T-helper 9 cell (primary cell): ENCODE results near the gene LRRC39.
A peak's percentile ranks its signal among the peaks of the same experiment; 100 is the strongest.

Experiments
- DNase-seq: peaks from one replicate; pipeline ENCODE4 v3.0.0-alpha.2; 2020

Gene LRRC39

DNA sequence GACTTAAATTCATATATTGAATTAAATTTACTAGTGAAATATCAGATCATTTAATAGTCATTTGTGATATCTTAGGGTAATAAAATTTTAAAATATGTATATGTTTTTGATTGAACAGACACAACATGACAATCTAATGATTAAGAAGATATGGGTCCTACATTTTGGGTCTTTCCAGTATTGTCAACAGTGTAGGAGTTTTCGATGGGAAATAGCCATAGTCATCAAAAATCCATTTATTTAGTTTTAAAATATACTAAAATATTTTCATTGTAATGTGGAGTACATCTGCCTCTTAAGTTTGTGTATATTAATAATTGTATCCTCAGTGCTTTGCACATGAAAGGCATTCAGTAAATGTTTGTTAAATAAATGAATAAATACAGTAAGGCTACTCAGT, 31.1 kb downstream of the LRRC39 start:
- DNase-seq, result no peak

DNA sequence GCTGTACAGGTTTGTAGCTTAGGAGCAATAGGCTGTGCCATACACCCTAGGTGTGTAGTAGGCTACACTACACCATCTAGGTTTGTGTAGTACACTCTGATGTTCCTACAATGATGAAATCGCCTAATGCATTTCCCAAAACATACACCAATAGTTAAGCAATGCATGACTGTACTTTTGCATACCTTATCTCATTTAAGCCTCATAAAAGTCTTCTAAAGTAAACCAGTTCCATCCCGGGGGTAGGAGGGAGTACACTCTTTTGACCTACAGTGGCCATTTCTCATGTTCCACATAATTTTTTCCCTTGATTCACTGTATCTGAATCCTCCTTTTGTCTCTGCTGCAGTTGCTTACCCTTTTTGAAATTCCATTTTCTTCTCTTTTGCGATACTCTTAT, 32.9 kb downstream of the LRRC39 start:
- DNase-seq, result no peak

DNA sequence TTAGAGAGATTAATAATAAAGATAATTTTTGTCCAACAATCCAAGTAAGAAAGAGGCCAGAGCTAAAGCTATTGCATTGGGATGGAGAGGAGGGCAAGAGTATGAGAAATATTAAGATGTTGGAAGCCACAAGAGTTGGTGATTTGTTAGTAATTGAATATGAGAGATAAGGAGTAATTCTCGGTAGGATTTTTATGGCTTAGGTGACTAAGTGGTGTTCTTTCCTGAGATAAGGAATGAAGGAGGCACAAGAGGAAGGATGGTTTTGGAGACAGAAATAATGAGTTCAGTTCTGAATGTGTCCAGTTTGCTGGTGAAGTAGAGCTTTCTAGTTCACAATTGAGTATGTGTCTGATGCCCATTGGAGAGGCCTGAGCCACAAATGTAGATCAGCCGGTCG, 35.7 kb downstream of the LRRC39 start:
- no peak for DNase-seq

DNA sequence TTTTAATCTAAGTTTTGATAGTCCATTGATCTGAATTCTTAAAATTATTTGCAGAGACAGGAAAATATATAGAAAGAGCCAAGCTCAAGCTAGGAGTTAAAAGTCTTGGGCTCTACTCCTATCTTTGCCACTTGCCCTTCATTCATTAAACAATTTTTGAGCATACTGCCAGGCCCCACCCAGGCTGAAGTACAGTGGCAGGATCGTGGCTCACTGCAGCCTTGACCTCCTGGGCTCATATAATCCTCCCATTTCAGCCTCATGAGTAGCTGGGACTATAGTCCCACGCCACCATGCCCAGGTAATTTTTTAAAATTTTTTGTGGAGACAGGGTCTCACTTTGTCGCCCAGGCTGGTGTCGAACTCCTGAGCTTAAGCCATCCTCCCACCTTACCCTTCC, 36.9 kb downstream of the LRRC39 start:
- no peak for DNase-seq

DNA sequence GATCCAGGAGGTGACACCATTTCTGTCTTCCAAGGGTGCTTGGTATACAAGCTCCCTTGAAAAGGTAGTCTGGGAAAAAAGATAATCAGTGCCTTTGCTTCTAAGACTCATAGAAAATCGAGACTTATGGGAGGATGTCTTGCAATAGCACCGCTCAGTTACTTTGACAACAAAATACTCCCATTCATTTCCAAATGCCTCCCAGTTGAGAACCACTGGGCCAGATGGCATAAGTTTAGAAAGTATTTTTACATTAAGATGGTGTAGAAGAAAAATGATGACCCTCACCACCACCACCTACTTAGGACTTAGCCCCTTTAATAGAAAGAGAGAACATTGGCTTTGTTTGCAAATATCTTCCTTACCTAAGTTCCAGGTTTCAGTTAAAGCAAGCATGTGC, 40.5 kb downstream of the LRRC39 start:
- no peak for DNase-seq

DNA sequence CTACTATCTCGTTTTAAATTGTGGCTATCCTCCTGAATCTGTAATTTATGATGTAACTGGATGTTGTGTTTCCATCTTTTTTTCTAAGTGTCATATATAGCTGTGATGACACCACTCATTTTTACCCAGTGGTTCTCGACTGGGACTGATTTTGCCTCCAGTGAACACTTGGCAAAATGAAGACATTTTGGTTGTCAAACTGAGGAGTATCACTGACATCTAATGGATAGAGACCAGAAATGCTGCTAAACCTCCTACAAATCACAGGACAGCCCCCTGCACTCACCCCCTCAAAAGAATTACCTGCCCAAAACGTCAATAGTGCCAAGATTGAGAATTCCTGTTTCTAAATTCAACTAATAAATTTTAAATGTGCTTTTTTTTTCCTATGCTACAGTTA, 43.2 kb downstream of the LRRC39 start:
- DNase-seq, result no peak

DNA sequence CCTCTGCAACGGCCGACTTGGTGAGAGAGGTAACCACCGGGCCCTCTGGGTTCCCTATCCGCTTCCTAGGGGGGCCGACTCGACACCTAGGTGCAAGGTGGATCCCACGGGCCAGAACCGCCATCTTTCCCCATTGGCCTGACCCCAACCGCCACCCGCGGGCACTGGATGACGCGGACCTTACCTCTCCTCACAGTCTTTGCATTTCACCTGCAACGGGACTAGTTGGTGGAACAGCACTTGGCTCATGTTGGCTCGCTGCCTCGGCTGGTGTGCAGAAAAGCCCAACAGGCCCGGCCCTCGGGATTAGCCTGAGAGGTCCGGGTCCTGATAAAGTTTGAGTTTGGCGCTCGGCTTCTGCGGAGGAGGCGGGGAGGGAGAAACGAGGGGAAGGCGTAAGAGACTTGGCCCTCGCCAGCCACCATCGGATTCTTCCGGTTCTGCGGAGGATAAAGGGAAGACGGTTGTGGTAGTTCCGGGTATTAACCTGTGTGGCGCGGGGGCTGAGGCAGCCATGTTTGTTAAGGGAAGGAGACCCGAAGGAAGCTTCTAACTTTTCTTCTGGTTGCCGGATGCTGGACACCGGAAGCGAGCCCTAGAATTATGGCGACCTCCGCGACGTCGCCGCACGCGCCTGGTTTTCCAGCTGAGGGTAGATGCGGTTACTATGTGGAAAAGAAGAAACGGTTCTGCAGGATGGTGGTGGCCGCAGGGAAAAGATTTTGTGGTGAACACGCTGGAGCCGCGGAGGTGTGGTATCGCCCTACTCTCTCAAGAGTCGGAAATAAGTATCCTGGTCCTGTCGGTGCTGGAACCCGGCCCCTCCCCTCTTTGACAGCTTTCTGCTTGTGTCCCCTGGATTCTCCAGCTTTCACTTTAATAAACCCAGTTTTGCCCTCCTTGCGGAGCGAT, 45.2 kb downstream of the LRRC39 start, which contains the start of the genes SASS6 and TRMT13:
SASS6 (minus strand) TSS at position 365 of the 912 bp plus-strand sequence; CDS start at position 249, 116 bp downstream.
TRMT13 (plus strand) TSS at position 598 of the 912 bp plus-strand sequence; CDS start at position 604, 6 bp downstream.
- peak; percentile 90 for DNase-seq

DNA sequence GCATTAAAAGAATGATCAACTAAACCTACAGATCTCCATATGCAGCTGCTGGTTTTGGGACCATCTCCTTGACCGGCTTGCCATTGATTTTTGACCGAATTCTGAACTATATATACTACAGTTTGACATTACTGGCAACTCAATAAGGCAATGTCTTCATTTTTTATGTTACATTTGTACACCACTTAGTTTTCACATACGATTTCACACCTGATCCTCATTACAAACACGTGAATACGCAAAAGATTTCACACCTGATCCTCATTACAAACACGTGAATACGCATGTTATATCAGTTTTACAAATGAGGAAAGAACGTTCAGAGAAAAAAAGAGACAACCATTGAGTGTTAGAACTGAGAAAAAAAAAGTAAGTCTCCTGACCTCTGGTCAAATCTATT, 46.4 kb downstream of the LRRC39 start:
- no peak for DNase-seq

- no peak for DNase-seq
These were observed 47.4 kb downstream of the LRRC39 start for GRCh38 chr1:100130552-100131077.

GRCh38 chr1:100127226-100127625, 50.8 kb downstream of the LRRC39 start:
- no peak for DNase-seq

- no peak for DNase-seq
These were observed 55.9 kb downstream of the LRRC39 start for GRCh38 chr1:100122177-100122576.

DNA sequence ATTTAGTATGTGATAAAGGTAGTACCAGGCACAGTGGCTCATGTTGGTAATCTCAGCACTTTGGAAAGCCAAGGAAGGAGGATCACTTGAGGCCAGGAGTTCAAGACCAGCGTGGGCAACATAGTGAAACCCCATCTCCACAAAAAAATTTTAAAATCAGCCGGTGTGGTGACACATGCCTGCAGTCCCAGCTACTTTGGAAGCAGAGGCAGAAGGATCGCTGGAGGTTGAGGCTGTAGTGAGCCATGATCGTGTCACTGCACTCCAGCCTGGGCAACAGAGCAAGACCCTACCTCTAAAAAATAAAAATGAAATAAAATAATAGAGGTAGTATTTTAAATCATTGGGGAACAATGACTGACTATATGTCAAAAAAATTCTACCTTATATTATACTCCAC, 62.5 kb downstream of the LRRC39 start:
- no peak for DNase-seq

DNA sequence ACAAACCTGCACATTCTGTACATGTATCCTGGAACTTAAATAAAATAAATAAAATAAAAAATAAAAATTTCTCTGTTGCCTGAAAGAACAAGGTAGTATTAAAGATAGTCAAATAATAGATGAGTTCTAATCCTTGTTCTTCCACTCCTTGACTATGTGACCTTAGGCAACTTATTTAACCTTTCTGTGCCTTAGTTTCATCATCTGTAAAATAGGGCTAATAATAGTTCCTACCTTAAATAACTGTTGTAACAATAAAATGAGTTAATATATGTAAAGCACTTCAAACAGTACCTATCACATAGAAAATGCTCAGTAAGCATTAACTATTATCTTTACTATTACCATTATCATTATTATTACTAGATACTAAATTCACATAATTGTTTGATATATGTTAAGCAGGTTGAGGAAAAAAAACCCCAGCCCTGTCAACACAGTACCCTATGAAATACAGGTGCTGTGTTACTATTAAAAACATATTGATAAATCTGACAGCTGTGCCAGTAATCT, 68.4 kb downstream of the LRRC39 start:
- no peak for DNase-seq

DNA sequence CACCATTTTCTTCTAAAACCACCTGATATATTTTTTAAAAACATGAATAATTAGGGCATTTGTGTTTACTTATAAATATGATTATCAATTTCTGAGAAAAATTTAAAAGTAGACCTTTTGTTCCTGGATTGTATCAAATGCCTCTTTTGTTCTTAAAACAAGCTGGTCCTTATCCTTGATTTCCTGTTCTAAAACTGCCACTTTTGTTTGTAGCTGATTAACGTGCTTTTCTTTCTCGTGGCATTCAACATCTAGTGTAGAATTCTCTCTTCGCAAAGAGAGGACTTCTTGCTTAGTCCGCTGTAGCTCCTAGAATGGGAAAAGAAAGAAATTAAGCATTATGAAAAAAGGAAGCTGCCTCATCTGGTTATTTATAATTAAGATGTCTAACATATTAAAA, 70.4 kb downstream of the LRRC39 start:
- no peak for DNase-seq

DNA sequence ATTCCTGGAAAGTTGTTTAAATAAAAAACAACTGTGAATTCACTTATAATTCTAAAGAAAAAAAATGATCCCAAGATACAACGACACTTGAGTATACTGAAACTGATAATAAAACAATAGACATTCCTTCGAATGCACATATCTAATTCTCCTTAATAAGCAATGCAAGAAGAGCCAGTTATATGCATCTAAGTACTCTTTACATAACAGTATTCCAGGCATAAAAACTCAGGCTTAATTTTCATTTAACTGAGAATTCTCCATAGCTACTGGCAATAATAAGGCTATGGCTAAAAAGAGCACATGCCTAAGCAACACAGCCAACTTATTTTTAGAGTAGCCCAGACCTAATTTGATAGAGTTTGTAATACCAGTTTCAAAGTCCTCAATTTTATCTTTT, 76.5 kb downstream of the LRRC39 start:
- DNase-seq, result no peak

GRCh38 chr1:100100202-100100601, 77.9 kb downstream of the LRRC39 start:
- no peak for DNase-seq
